ENCODE measurements around the gene DAPK2.
"Not testable (repeated sequence)": the region's sequence is repeated elsewhere in the genome, so short reads cannot be mapped to it uniquely, and the experiment has no call there.

The DAPK2 gene

GRCh38 chr15:63970621-63971426, 75.5 kb downstream of the DAPK2 start:
- DNase-seq = no peak

GRCh38 chr15:63969652-63970421, 76.4 kb downstream of the DAPK2 start:
- DNase-seq = no peak

GRCh38 chr15:63968700-63969099, 77.6 kb downstream of the DAPK2 start:
- no peak for DNase-seq

GRCh38 chr15:63968122-63968524, 78.2 kb downstream of the DAPK2 start:
- DNase-seq = no peak

- no peak for DNase-seq
These were observed 78.7 kb downstream of the DAPK2 start for GRCh38 chr15:63967616-63968015.

- not testable (repeated sequence) for DNase-seq
These were observed 83.2 kb downstream of the DAPK2 start for GRCh38 chr15:63962947-63963721.

- no peak for DNase-seq
These were observed 92.8 kb downstream of the DAPK2 start for GRCh38 chr15:63953524-63953923.

GRCh38 chr15:63950911-63951481, 95.3 kb downstream of the DAPK2 start:
- no peak for DNase-seq

- no peak for DNase-seq
These were observed 97.3 kb downstream of the DAPK2 start for GRCh38 chr15:63948971-63949370.

GRCh38 chr15:63948436-63948835, 97.8 kb downstream of the DAPK2 start:
- DNase-seq = no peak

GRCh38 chr15:63947228-63947627, 99.1 kb downstream of the DAPK2 start:
- DNase-seq = no peak

- no peak for DNase-seq
These were observed 99.7 kb downstream of the DAPK2 start for GRCh38 chr15:63946524-63947065.

- no peak for DNase-seq
These were observed 100.4 kb downstream of the DAPK2 start for GRCh38 chr15:63945838-63946298.

GRCh38 chr15:63945007-63945788, 101.1 kb downstream of the DAPK2 start:
- no peak for DNase-seq

- no peak for DNase-seq
These were observed 101.7 kb downstream of the DAPK2 start for GRCh38 chr15:63944681-63944955.

- DNase-seq = no peak
These were observed 102.2 kb downstream of the DAPK2 start for GRCh38 chr15:63943829-63944680.

GRCh38 chr15:63942486-63943365, 103.6 kb downstream of the DAPK2 start:
- no peak for DNase-seq

GRCh38 chr15:63941698-63942465, 104.4 kb downstream of the DAPK2 start:
- DNase-seq = no peak

- DNase-seq = no peak
These were observed 105.2 kb downstream of the DAPK2 start for GRCh38 chr15:63940966-63941620.

Data from NCI-H526 treated with DMSO at 0.1 percent for 48 hours (cell line).